MM.1S (cell line): ENCODE measurements around the gene ZSWIM9.

Experiments
- CTCF ChIP-seq: fragments of 300-600 bp; sonication (generic); IDR thresholded peaks from 2 replicates; pipeline ENCODE4 v1.5.1; 2016; ENCODE audit warnings: antibody characterized with exemption, low read length, mixed read lengths
- EZH2phosphoT487 ChIP-seq: fragments of 300-600 bp; sonication (generic); IDR thresholded peaks from 2 replicates; pipeline ENCODE4 v1.6.1; 2018; ENCODE audit warnings: antibody characterized with exemption, low read length

DNA sequence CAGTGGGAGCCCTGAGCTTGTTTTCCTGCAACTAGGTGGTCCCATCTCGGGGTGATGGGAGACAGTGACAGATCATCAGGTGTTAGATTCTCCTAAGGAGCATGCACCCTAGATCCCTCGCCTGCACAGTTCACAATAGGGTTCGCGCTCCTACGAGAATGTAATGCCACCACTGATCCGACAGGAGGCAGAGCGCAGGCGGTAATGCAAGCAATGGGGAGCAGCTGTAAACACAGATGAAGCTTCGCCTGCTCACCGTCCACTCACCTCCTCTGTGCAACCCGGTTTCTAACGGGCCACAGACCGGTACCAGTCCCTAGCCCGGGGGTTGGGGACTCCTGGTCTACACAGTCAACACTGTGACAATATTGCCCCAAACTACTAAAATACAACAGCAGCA, 46.5 kb downstream of the ZSWIM9 start:
- no peak for TF ChIP-seq CTCF
- no peak for TF ChIP-seq EZH2phosphoT487
